HepG2 (cell line): ENCODE results near the gene GYS1.

Source experiments
- HDAC1 ChIP-seq: sonication (generic); formaldehyde crosslinking; IDR thresholded peaks from 2 replicates; pipeline ENCODE4 v1.5.1; 2020; ENCODE audit warnings: mild to moderate bottlenecking, missing genetic modification reagents
- POLR2A ChIP-seq, 2 experiments: IDR thresholded peaks; 2 replicates each; pipeline ENCODE4 v1.6.1; 2011; ENCODE audit warnings: low read depth in 2 of 2, low read length in 2 of 2, mild to moderate bottlenecking in 1 of 2, moderate library complexity in 1 of 2; ENCODE audit not compliant: insufficient read depth in 1 of 2
- SMAD1 ChIP-seq: sonication (generic); formaldehyde crosslinking; IDR thresholded peaks from 2 replicates; pipeline ENCODE4 v1.4.0; 2020; ENCODE audit warnings: missing genetic modification reagents, low read depth, mild to moderate bottlenecking, borderline replicate concordance
- TCF7L2 ChIP-seq: IDR thresholded peaks from 2 replicates; pipeline ENCODE4 v1.6.1; 2011; ENCODE audit warnings: mild to moderate bottlenecking, low read depth, low read length, moderate library complexity
- ZNF121 ChIP-seq: sonication (generic); formaldehyde crosslinking; IDR thresholded peaks from 2 replicates; pipeline ENCODE4 v1.5.0; 2020; ENCODE audit warnings: mild to moderate bottlenecking, missing genetic modification reagents
- ZNF644 ChIP-seq: IDR thresholded peaks from 2 replicates; pipeline ENCODE4 v1.6.1; 2016; ENCODE audit warnings: low read depth
- ZSCAN25 ChIP-seq: sonication (generic); formaldehyde crosslinking; IDR thresholded peaks from 2 replicates; pipeline ENCODE4 v1.8.0; 2022; ENCODE audit warnings: mild to moderate bottlenecking, missing genetic modification reagents
- TF ChIP-seq, protein P1 (sequence below): sonication (generic); formaldehyde crosslinking; IDR thresholded peaks from 2 replicates; pipeline ENCODE4 v1.5.0; 2020; ENCODE audit warnings: mild to moderate bottlenecking, missing genetic modification reagents, moderate library complexity

- TF ChIP-seq, protein P1, sequence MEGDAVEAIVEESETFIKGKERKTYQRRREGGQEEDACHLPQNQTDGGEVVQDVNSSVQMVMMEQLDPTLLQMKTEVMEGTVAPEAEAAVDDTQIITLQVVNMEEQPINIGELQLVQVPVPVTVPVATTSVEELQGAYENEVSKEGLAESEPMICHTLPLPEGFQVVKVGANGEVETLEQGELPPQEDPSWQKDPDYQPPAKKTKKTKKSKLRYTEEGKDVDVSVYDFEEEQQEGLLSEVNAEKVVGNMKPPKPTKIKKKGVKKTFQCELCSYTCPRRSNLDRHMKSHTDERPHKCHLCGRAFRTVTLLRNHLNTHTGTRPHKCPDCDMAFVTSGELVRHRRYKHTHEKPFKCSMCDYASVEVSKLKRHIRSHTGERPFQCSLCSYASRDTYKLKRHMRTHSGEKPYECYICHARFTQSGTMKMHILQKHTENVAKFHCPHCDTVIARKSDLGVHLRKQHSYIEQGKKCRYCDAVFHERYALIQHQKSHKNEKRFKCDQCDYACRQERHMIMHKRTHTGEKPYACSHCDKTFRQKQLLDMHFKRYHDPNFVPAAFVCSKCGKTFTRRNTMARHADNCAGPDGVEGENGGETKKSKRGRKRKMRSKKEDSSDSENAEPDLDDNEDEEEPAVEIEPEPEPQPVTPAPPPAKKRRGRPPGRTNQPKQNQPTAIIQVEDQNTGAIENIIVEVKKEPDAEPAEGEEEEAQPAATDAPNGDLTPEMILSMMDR (CRISPR knock-in tag) = no peak
- no peak for TF ChIP-seq HDAC1 (CRISPR knock-in tag)
- no peak for TF ChIP-seq ZSCAN25 (CRISPR knock-in tag)
- no peak for TF ChIP-seq ZNF644 (CRISPR knock-in tag)
- TF ChIP-seq ZNF121 (CRISPR knock-in tag) = no peak
- TF ChIP-seq POLR2A (IDR thresholded peaks at IDR 0.05; ENCODE audit: insufficient read depth in 1 of 2, low read depth in 2 of 2, low read length in 2 of 2) = no peak
- TF ChIP-seq SMAD1 = no peak
- TF ChIP-seq TCF7L2 = no peak
Observed at GRCh38 chr19:48946463-48947257, 46.4 kb downstream of the GYS1 start.
